Psoas muscle (tissue), 8 donors: ENCODE data around the gene TANK. TPM values are rescaled to one million over a fixed set of nuclear protein-coding genes. Genes with fewer than 3 reads are reported as not detected.

Experiments
- ATAC-seq, 4 donors: fragments of 200-7000 bp; cut with Tn5 transposase; one replicate each; pipeline ENCODE4 v1.9.1; 2020; ENCODE audit warnings: moderate library complexity in 3 of 4, mild to moderate bottlenecking in 2 of 4
- DNase-seq, 2 donors: peaks; one replicate each; pipeline ENCODE4 v3.0.0-alpha.2; 2020
- H3K27ac ChIP-seq: fragments of 200-600 bp; one replicate; pipeline ENCODE4 v1.8.0; 2022
- H3K27me3 ChIP-seq, 3 donors: fragments of 200-600 bp in 1 of 3; one replicate each; pipeline versions ENCODE4 v1.6.1 to v1.8.0; 2013 to 2022; ENCODE audit warnings: low read length in 2 of 3, mild to moderate bottlenecking in 2 of 3, moderate library complexity in 1 of 3; ENCODE audit not compliant: insufficient read depth in 3 of 3
- H3K36me3 ChIP-seq, 2 donors: fragments of 200-600 bp in 1 of 2; one replicate each; pipeline versions ENCODE4 v1.6.1 to v1.8.0; 2013 to 2022; ENCODE audit warnings: low read depth in 1 of 2, mild to moderate bottlenecking in 1 of 2, moderate library complexity in 1 of 2; ENCODE audit not compliant: insufficient read depth in 1 of 2
- H3K4me1 ChIP-seq: fragments of 200-600 bp; one replicate; pipeline ENCODE4 v1.8.0; 2022
- H3K4me3 ChIP-seq: fragments of 200-600 bp; one replicate; pipeline ENCODE4 v1.8.0; 2022; ENCODE audit warnings: mild to moderate bottlenecking
- H3K9me3 ChIP-seq: fragments of 200-600 bp; one replicate; pipeline ENCODE4 v1.8.0; 2022
- CTCF ChIP-seq: fragments of 200-600 bp; IDR thresholded peaks from one replicate; pipeline ENCODE4 v1.8.0; 2022; ENCODE audit warnings: antibody characterized with exemption
- WGBS, 3 donors: extraction: QIAGEN DNeasy Blood & Tissue Kit; methylation state at CpG; one replicate each; pipeline versions ENCODE4 v1.1.6 to v1.1.7; 2013; 5-methylcytosine and 5-hydroxymethylcytosine counted together
- intact Hi-C, 2 donors: fragments of 100-400 bp; cut with DNase I; formaldehyde crosslinking; loops; one replicate each; pipeline versions ENCODE4 v1.11.0 to v1.14.2; 2022
- polyA plus RNA-seq, 3 donors: library from polyadenylated mRNA; stranded (reverse); fragments of 200-250 nt; gene quantifications; one replicate each; pipeline ENCODE4 v1.2.3, GENCODE V29; 2013
- total RNA-seq, 4 donors: library from RNA; stranded (reverse); fragmentation: NEBNext Ultra II Directional in 2 of 4; extraction: Animal tissue kit (Norgen Biotek cat#: 25700) in 2 of 4; gene quantifications; one replicate each; pipeline versions ENCODE4 v1.2.1 to v1.2.4, GENCODE V29; 2021 to 2023
- donor health status: healthy with polysubstance abuse.
- donor health status: DM: no; HTN: no; CAD: no; lungs with moderate emphysema.
- donor health status: Bipolar disorder and iron deficiency.
- donor health status: healthy.
- donor health status: DM: yes; HTN: yes; CAD: no.
- donor health status: DM: no; HTN: no; CAD: no.
- donor health status: DM: no; HTN: no; CAD: no.
- donor health status: DM: yes; HTN: yes; CAD: no.

TANK gene
- total and polyA plus RNA-seq, 7 donors: 39.6 to 75.7 (median 57.2) TPM

- peak in 1 of 4 donors; percentile 27 for ATAC-seq
- TF ChIP-seq CTCF: no peak
- DNase-seq: no peak
- 92 to 96% (median 95%) methylated on average over 4 of the region's 4 CpGs for WGBS, 3 donors
- H3K36me3 ChIP-seq: peaks cover 2 to 35% of the 10 kb centered on the region in 2 donors
- no peak overlapping the region for H3K4me3 ChIP-seq
- intact Hi-C loops: no loop called here
- peaks cover 7% of the 10 kb centered on the region for H3K4me1 ChIP-seq
- no peaks in the 10 kb centered on the region for H3K9me3 ChIP-seq
- no peaks in the 10 kb centered on the region for H3K27me3 ChIP-seq
- no peak overlapping the region for H3K27ac ChIP-seq
Measured at GRCh38 chr2:161199912-161200701, 39.9 kb downstream of the TANK start.

GRCh38 chr2:161204846-161205245 lies 44.6 kb downstream of the TANK start:
- Histone ChIP-seq H3K4me3 (no peak overlapping the region), H3K9me3 (no peaks in the 10 kb centered on the region), H3K4me1 (no peaks in the 10 kb centered on the region), H3K27me3 (no peaks in the 10 kb centered on the region), H3K27ac (no peak overlapping the region), H3K36me3 (peaks cover 2 to 51% of the 10 kb centered on the region in 2 donors)
- WGBS, 3 donors: 91 to 93% (median 93%) methylated on average over 3 of the region's 3 CpGs
- DNase-seq (no peak), ATAC-seq (no peak)
- no peak for TF ChIP-seq CTCF
- intact Hi-C loops: no loop called here

- TF ChIP-seq CTCF: no peak
- no peak overlapping the region for H3K4me3 ChIP-seq
- H3K4me1 ChIP-seq: no peaks in the 10 kb centered on the region
- H3K36me3 ChIP-seq: peaks cover 2 to 59% of the 10 kb centered on the region in 2 donors
- no peak overlapping the region for H3K27ac ChIP-seq
- H3K9me3 ChIP-seq: no peaks in the 10 kb centered on the region
- H3K27me3 ChIP-seq: no peaks in the 10 kb centered on the region
- DNase-seq: no peak
- no peak for ATAC-seq
- intact Hi-C loops: no loop called here
- WGBS, 3 donors: 83 to 92% (median 90%) methylated on average over 1 of the region's 1 CpG
Measured at GRCh38 chr2:161206471-161207032, 46.3 kb downstream of the TANK start.

GRCh38 chr2:161207941-161208340 lies 47.7 kb downstream of the TANK start:
- H3K4me3 ChIP-seq: no peak overlapping the region
- H3K36me3 ChIP-seq: peaks cover 2 to 71% of the 10 kb centered on the region in 2 donors
- ATAC-seq (no peak), DNase-seq (no peak)
- WGBS, 3 donors: 78 to 86% (median 81%) methylated on average over 1 of the region's 1 CpG
- no peak for TF ChIP-seq CTCF
- no peaks in the 10 kb centered on the region for H3K9me3 ChIP-seq
- no peaks in the 10 kb centered on the region for H3K27me3 ChIP-seq
- H3K4me1 ChIP-seq: no peaks in the 10 kb centered on the region
- no peak overlapping the region for H3K27ac ChIP-seq
- intact Hi-C loops: no loop called here
